ENCODE measurements around the gene LOC128125822.

LOC128125822 gene

DNA sequence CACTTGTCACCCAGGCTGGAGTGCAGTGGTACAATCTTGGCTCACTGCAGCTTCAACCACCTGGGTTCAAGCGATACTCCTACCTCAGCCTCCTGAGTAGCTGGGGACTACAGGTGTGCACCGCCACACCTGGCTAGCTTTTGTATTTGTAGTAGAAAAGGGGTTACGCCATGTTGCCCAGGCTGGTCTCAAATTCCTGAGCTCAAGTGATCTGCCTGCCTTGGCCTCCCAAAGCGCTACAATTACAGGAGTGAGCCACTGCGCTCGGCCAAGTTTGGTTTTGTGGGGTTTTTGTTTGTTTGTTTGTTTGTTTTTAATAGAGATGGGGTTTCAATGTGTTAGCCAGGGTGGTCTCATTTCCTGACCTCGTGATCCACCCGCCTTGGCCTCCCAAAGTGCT, 12.3 kb downstream of the LOC128125822 start:
- H3K36me3 ChIP-seq (ENCODE audit: control insufficient read depth, insufficient read depth, low read length) = peaks cover 13% of the 10 kb centered on the region
- ChIA-PET POLR2A (ENCODE audit: unreplicated experiment) (no interaction called here), CTCF (interaction anchor here (0.9 kb wide), 1 partner anchor 14 kb away, joined by 3 read pairs; no protein-coding TSS in a partner anchor)
- H3K9ac ChIP-seq (ENCODE audit: low read depth, low read length) = no peak overlapping the region
- H3K4me1 ChIP-seq (ENCODE audit: control insufficient read depth, insufficient read depth, low read length) = no peaks in the 10 kb centered on the region
- no peaks in the 10 kb centered on the region for H3K27me3 ChIP-seq (ENCODE audit: control insufficient read depth, insufficient read depth, low read length)
- no peak overlapping the region for H3K4ac ChIP-seq (ENCODE audit: low read depth, low read length)
- TF ChIP-seq BHLHE40 (IDR thresholded peaks at IDR 0.05; ENCODE audit: low read depth, low read length) (no peak), MAZ (IDR thresholded peaks at IDR 0.05; ENCODE audit: borderline replicate concordance, low read depth, low read length) (no peak), NFE2L2 (IDR thresholded peaks at IDR 0.05; ENCODE audit: low read depth, low read length) (no peak), RFX5 (IDR thresholded peaks at IDR 0.05; ENCODE audit: low read depth, low read length) (no peak), CEBPB (IDR thresholded peaks at IDR 0.05; ENCODE audit: low read depth, low read length) (no peak), MXI1 (IDR thresholded peaks at IDR 0.05; ENCODE audit: borderline replicate concordance, low read depth, low read length) (no peak), RCOR1 (IDR thresholded peaks at IDR 0.05; ENCODE audit: insufficient replicate concordance, low read length) (no peak), SMC3 (IDR thresholded peaks at IDR 0.05; ENCODE audit: low read depth, low read length) (no peak), MAFK (IDR thresholded peaks at IDR 0.05; ENCODE audit: low read depth, low read length) (no peak), RAD21 (IDR thresholded peaks at IDR 0.05; ENCODE audit: low read length) (no peak), FOS (IDR thresholded peaks at IDR 0.05; ENCODE audit: low read depth, low read length) (no peak)
- TF ChIP-seq, protein P1, sequence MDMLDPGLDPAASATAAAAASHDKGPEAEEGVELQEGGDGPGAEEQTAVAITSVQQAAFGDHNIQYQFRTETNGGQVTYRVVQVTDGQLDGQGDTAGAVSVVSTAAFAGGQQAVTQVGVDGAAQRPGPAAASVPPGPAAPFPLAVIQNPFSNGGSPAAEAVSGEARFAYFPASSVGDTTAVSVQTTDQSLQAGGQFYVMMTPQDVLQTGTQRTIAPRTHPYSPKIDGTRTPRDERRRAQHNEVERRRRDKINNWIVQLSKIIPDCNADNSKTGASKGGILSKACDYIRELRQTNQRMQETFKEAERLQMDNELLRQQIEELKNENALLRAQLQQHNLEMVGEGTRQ (IDR thresholded peaks at IDR 0.05; ENCODE audit: low read depth, low read length) = no peak
- TF ChIP-seq, protein P2, sequence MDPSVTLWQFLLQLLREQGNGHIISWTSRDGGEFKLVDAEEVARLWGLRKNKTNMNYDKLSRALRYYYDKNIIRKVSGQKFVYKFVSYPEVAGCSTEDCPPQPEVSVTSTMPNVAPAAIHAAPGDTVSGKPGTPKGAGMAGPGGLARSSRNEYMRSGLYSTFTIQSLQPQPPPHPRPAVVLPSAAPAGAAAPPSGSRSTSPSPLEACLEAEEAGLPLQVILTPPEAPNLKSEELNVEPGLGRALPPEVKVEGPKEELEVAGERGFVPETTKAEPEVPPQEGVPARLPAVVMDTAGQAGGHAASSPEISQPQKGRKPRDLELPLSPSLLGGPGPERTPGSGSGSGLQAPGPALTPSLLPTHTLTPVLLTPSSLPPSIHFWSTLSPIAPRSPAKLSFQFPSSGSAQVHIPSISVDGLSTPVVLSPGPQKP (IDR thresholded peaks at IDR 0.05; ENCODE audit: borderline replicate concordance, low read depth, low read length) = no peak
- TF ChIP-seq, protein P3, sequence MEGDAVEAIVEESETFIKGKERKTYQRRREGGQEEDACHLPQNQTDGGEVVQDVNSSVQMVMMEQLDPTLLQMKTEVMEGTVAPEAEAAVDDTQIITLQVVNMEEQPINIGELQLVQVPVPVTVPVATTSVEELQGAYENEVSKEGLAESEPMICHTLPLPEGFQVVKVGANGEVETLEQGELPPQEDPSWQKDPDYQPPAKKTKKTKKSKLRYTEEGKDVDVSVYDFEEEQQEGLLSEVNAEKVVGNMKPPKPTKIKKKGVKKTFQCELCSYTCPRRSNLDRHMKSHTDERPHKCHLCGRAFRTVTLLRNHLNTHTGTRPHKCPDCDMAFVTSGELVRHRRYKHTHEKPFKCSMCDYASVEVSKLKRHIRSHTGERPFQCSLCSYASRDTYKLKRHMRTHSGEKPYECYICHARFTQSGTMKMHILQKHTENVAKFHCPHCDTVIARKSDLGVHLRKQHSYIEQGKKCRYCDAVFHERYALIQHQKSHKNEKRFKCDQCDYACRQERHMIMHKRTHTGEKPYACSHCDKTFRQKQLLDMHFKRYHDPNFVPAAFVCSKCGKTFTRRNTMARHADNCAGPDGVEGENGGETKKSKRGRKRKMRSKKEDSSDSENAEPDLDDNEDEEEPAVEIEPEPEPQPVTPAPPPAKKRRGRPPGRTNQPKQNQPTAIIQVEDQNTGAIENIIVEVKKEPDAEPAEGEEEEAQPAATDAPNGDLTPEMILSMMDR (conservative IDR thresholded peaks at IDR 0.05; ENCODE audit: low read depth, low read length) = no peak
- H4K8ac ChIP-seq (ENCODE audit: low read depth in 2 of 2, low read length in 2 of 2) = no peak overlapping the region
- H4K5ac ChIP-seq (ENCODE audit: low read depth, low read length) = no peak overlapping the region
- no peak overlapping the region for H2AK5ac ChIP-seq (ENCODE audit: low read depth, low read length)
- H3K14ac ChIP-seq (replicated peaks; ENCODE audit: low read depth, low read length) = no peak overlapping the region
- intact Hi-C loops (cut with micrococcal nuclease) = no loop called here
- H3K4me3 ChIP-seq (ENCODE audit: insufficient read depth, low read depth, low read length) = no peak overlapping the region
- H2AFZ ChIP-seq (replicated peaks; ENCODE audit: low read length, poor library complexity) = no peak overlapping the region
- H3K27ac ChIP-seq (ENCODE audit: insufficient read depth, low read length) = no peak overlapping the region
- H3K9me1 ChIP-seq (ENCODE audit: insufficient read depth, low read length) = no peaks in the 10 kb centered on the region
- H2BK120ac ChIP-seq (ENCODE audit: low read depth, low read length) = no peak overlapping the region
- ATAC-seq (ENCODE audit: low read depth) (no peak; the same call in 1 of the 2 replicates), DNase-seq (no peak)
- no peak overlapping the region for H3K56ac ChIP-seq (ENCODE audit: extremely low read depth, insufficient read depth, low read length)
- H2BK15ac ChIP-seq (ENCODE audit: low read depth, low read length) = no peak overlapping the region
- H2BK20ac ChIP-seq (ENCODE audit: low read depth, low read length) = no peak overlapping the region
- H3K23ac ChIP-seq (ENCODE audit: low read depth, low read length) = no peak overlapping the region
- 100% methylated on average over 2 of the region's 8 CpGs; no CpG with 5 or more reads in 1 of the 2 experiments for WGBS, 2 experiments (ENCODE audit: extremely low coverage in 2 of 2, insufficient read length in 1 of 2)
- no peaks in the 10 kb centered on the region for H3K9me3 ChIP-seq (ENCODE audit: control insufficient read depth, insufficient read depth, low read length)
- BruUV-seq (replicated peaks) = no TSS peak
- no peak overlapping the region for H3K18ac ChIP-seq (ENCODE audit: low read depth, low read length)
- H4K20me1 ChIP-seq (ENCODE audit: insufficient read depth, low read length) = peaks cover 6% of the 10 kb centered on the region; the same call in 1 of the 2 replicates
- H3K79me1 ChIP-seq (ENCODE audit: low read depth in 1 of 2, low read length in 2 of 2) = peaks cover 6 to 8% of the 10 kb centered on the region in 2 experiments; a peak in 3 of 4 replicates
- dilution Hi-C loops (cut with HindIII; ENCODE audit: low sequenced_read_pairs, unreplicated experiment) = no loop called here
- in situ Hi-C loops (cut with MboI; ENCODE audit: low sequenced_read_pairs) = no loop called here
- no peak overlapping the region for H4K91ac ChIP-seq (ENCODE audit: insufficient read depth, low read depth, low read length)
- no peak overlapping the region for H2BK5ac ChIP-seq (ENCODE audit: low read depth, low read length, poor library complexity, severe bottlenecking)
- H3K4me2 ChIP-seq (ENCODE audit: low read depth, low read length) = no peak overlapping the region
- H2AK9ac ChIP-seq (replicated peaks; ENCODE audit: low read depth, low read length, poor library complexity) = no peak overlapping the region

Data from IMR-90 (cell line).